GM19455 (cell line): ENCODE data around the gene DOK4.
A peak's percentile ranks its signal among the peaks of the same experiment; 100 is the strongest.
"Not testable (repeated sequence)": the region's sequence is repeated elsewhere in the genome, so short reads cannot be mapped to it uniquely, and the experiment has no call there.

ENCODE experiments used
- ATAC-seq: cut with Tn5 transposase; IDR thresholded peaks from one replicate; pipeline ENCODE4 v1.9.1; 2021; ENCODE audit not compliant: unreplicated experiment

DOK4 gene

DNA sequence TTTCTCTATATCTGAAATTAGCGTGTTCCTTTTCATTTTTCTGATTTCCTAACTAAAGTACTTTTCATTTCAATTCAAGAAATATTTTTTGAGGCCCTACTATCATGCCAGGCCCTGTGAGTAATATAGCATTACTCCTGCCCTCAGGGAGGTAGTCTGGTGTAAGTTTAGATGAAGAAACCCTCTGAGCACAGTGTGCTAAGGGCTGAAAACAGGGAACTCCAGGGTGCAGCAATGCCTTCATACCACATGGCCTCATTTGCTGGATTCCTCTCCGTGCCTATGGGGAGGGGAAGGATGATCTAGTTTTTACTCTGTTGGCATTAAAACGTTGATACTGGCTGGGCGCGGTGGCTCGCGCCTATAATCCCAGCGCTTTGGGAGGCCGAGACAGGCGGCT, 34.3 kb downstream of the DOK4 start:
- no peak for ATAC-seq

DNA sequence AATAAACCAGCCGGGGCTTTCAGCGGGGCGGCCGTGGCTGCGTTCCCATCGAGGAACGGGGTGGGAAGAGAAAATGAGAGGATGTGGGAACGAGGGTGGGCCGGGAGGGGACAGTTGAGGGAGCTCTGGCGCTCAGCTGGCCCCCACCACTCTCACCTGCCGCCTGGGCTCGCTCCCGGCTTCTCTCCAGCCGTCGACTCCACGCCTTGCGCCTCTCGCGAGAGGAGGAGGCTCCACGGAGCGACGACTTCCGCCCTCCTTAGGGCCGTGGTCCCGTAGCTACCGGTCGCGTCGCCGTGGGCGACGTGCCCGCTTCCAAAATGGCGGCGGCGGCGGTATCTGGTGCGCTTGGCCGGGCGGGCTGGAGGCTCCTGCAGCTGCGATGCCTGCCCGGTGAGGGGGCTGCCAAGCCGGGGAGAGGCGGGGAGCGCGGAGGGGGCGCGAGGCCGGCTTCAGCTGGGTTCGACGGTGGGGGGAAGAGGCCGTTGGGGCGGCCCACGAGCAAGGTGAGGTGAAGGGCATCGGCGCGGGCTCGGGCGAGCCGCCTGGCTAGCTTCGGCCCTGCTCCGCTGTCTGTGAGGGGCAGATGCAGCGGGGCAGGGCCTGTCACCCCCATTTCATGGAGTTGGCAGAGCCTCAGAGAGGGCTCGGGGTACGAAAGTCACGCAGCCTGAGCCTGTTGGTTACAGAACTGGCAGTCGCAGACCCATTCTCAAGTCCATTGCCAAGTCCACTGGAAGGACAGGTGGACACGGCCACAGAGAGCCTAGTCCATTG, 38.9 kb downstream of the DOK4 start, which contains the start of the genes CIAPIN1 and COQ9:
Gene CIAPIN1, minus strand, starts transcription at position 200 of the 777 bp plus-strand sequence. CDS start 6,457 bp downstream, outside the sequence.
Gene COQ9, plus strand, starts transcription at position 294 of the 777 bp plus-strand sequence. Its CDS starts 27 bp downstream, at position 321.
- peak; percentile 95 for ATAC-seq

DNA sequence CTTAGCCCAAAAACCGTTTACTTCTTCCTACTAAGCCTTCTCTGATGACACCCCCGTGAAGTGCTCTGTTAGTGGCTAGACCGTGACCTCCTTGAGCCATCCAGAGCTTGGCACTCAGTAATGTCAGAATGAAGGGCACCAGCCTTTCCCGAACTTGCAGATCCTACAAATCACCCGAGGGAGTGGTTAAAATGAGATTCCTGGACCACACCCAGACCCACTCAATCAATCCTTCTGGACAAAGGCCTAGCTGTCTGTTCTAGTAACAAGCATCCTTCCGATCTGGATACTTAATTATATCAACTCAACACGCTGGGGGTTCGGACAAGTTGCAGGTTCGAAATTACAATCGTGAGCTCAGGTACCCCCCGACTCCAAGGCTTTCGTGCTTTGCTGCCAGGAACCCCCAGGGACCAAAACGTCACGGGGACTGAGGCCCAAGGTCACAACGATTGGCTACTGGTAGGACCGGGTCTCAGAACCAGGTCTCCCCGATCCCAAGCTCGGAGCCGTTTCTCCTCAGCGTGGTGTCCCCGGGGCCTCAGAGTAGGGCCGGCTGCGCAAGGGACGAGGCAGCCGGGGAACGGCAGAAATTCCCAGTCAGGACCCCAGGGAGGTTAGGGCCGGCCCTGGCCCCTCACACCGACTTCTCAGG, 39.6 kb downstream of the DOK4 start:
- ATAC-seq: peak; percentile 42

DNA sequence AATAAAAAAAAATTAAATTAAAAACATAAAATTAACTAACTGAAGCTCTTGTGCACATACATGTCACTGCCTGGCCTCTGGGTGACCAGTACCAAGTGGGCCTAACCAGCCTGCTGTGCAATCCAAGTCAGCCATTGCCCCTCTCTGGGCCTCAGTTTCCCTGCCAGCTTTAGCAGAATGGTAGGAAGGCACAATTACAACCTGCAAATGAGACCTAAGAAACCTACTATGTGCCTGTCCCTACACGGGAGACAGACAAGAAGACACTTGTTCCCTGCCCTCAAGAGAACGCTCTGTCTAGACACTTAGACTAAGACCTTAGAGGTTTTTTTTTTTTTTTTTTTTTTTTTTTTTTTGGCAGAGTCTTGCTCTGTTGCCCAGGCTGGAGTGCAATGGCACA, 40.8 kb downstream of the DOK4 start:
- ATAC-seq: no peak

DNA sequence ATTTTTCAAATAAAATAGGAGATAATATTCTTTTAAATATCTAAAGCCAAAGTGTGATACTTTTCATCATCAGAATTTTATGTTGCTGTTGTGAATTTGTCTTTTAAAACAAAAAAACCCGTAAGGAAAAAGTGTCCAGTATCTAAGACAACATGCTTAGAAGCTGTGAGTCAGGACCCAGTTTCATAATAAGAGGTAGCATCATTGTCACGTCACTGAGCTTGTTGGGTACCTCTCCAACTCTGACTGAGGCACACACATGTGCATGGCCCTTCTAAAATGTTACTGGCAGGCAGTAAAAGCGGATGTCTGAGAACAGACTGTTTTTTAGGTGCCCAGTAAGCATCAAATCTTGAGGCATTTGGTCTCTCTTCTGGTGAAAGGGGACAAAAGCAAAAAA, 41.6 kb downstream of the DOK4 start:
- ATAC-seq: no peak

DNA sequence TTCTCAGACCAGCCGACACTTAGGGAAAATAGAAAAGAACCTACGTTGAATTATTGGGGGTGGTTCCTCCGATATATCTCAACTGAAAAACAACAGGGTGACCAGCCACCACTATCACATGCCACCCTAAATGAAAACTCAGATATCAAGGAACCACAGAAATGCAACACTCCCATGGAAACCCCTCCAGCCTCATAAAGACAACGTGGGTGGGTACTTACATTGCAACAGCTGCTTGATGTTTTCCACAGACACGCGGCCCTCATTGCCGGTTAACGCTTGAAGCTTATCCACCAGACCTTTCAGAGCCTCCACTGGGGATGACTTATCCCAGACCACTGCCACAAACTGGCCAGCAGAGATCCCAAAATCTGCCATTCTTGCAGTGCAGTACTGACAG, 45.7 kb downstream of the DOK4 start:
- not testable (repeated sequence) for ATAC-seq

DNA sequence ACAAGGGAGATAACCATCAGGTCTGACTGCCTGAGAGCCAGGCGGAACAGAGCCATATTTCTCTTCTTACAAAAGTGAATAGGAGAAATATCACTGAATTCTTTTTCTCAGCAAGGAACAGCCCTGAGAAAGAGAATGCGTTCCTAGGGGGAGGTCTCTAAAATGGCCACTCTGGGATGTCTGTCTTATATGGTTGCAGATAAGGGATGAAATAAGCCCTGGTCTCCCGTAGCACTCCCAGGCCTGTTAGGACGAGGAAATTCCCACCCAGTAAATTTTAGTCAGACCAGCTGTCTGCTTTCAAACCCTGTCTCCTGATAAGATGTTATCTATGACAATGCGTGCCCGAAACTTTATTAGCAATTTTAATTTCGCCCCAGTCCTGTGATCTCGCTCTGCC, 46.3 kb downstream of the DOK4 start:
- ATAC-seq: not testable (repeated sequence)

DNA sequence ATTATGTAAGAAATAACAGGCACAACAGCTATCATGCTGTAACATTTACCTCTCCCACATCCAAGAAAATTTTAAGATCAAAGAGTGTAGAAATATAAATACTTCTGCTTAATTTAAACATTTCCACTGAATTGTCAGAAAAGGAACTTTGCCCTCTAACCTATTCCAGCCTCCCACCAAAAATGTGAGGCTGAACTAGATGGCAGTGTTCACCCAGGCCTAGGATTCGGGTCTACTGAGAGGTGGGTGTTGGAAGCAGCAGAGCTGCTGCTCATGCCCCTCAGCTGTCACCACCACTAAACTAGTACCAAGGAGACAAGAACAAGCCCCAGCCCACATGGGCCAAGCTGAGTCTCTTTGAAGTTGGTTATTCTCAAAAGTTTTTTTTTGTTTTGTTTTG, 50.5 kb downstream of the DOK4 start:
- no peak for ATAC-seq

DNA sequence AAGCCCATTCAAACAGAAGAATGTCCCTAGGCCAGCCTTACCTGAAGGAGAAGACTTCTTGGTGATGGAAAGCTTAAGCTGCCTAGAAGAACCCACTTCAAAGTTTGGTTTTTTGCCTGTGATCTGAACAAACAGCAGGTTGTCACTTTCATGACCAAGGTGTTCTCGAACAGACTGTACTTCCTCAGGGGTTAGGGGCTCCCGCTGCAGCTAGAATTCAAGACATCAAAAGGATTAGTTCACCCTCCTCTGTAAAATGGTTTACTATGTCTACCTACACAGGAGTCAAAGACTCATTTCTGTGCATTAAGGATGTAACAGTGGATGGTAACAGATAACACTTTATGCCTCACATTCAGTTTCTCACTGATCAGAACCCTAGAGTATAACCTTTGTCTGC, 52.3 kb downstream of the DOK4 start:
- ATAC-seq: no peak

DNA sequence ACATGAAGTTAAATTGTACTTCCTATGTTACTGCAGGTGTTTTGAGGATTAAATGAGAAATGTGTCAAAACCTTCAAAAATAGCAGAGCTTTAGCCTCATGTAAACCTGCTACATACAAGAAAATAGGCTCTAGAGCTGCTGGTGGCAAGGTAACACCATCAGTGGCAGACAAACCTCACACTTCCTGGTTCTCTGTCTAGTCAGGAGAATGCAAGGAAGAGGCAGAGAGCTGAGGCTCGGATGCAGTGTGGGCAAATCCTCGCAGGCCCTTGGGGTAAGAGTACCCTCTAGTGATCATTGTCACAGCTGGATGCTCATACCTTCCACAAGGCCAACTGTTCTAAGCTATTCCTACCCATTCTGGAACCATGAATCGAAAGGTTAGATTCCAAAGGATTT, 53.3 kb downstream of the DOK4 start:
- no peak for ATAC-seq

DNA sequence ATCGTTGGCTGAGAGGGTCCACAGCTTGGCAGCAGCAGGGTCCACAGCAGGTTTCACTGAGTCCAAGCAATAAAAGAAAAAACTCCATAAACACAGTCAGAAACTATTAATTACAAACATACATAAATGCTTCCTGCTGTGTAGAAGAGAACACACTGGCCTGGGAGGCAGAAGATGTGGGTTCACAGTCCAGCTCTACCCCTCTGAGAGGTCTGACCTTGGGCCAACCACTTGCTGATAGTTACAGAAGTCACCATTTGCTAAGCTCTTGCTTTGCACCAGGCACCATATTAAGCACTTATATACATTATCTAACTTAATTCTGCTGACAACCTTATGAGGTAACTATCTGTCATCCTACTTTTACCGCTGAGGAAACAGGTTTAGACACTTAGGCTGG, 53.8 kb downstream of the DOK4 start:
- no peak for ATAC-seq

DNA sequence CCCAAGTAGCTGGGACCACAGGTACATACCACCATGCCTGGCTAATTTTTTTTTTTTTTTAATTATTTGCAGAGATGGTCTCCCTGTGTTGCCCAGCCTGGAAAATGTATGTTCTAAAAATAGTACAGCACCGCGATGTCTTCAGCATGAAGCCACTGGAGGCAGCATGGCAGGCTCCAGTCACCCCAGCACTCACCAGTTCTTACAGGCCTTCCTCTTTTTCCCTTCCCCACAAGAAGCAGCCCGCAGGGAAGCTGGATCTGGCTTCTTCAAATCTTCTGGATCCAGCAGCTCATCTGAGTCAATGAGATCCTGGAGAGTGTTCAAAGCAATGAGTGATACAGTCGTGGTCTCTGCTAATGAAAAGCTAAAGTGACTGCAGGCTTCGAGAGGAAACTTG, 55.3 kb downstream of the DOK4 start:
- no peak for ATAC-seq

DNA sequence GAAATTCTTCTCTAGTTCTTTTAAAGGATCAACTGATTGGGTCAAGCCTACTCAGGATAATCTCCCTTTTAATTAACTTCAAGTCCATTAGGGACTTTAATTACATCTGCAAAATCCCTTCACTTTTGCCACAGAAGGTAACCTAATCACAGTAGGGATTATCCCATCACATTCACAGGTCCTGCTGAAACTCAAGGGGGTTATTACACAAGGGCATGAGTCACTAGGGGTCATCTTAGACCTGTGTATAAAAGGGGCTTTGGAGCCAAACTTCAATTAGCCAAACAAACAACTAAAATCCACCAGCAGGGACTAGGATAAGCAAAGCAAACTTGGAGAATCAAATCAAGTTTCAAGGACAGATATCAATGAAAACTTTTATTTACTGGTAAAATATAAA, 58.5 kb downstream of the DOK4 start:
- ATAC-seq: no peak

DNA sequence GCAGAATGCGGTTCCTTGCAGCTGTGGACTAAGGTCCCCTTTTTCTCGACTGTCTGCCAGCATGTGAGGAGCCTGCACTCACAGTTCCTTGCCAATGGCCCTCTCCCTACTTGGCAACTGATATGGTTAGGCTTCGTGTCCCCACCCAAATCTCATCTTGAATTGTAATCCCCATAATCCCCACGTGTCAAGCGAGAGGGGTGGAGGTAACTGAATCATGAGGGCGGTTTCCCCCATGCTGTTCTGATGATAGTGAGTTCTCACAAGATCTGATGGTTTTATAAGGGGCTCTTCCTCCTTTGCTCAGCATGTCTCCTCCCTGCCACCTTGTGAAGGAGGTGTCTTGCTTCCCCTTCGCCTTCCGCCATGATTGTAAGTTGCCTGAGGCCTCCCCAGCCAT, 59.0 kb downstream of the DOK4 start:
- ATAC-seq: no peak

DNA sequence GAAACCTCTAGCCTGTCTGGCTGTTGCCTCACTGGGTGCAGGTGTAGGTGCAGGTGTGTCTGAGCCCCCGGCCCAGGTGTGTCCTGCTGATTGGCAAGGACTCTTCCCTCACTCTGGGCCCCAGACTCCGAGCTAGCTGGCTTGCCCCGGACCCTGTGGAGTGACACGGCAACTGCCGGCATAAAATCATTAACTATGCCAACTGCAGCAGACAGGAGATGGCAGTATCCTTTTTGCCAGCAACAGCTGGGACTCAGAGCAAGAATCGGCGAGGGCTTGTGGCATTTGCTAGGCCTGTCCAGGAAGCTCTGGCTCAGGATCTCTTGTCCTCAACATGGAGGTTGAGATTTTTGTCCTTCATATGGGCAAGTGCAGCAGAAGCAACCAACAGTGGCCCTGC, 59.9 kb downstream of the DOK4 start:
- ATAC-seq: no peak

DNA sequence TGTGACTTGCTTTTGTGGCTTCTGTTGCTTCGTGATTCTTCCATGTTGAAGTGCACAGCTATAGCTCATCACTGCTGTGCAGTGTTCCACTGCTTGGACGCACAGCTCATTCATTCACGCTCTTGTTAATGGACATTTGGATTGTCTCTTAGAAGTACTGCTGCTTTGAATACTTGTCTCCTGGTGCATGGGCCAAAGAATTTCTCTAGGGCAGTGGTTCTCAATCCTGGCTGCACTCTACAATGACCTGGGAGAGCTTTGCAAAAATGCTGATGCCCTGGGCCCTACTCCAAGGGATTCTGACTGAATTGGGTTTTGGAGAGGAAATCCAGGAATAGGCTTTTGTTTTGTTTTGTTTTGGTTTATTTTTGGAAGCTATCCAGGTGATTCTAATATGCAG, 61.7 kb downstream of the DOK4 start:
- ATAC-seq: no peak

DNA sequence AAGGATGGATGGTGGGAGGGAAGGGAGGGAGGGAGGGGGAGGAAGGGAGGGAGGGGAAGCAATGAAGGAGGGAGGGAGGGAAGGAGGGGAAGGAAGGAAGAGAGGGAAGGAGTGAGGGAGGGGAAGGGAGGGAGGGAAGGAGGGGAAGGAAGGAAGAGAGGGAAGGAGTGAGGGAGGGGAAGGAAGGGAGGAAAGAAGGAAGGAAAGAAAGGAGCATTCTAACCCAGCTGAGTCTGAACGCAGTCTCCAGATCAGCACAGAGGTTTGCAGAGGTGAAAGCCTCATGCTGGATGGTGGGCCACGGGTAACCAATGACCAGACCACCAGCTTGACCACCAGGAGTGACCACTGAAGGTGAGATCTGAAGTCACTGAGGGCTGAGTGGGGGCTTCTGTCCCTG, 63.1 kb downstream of the DOK4 start:
- ATAC-seq: no peak

DNA sequence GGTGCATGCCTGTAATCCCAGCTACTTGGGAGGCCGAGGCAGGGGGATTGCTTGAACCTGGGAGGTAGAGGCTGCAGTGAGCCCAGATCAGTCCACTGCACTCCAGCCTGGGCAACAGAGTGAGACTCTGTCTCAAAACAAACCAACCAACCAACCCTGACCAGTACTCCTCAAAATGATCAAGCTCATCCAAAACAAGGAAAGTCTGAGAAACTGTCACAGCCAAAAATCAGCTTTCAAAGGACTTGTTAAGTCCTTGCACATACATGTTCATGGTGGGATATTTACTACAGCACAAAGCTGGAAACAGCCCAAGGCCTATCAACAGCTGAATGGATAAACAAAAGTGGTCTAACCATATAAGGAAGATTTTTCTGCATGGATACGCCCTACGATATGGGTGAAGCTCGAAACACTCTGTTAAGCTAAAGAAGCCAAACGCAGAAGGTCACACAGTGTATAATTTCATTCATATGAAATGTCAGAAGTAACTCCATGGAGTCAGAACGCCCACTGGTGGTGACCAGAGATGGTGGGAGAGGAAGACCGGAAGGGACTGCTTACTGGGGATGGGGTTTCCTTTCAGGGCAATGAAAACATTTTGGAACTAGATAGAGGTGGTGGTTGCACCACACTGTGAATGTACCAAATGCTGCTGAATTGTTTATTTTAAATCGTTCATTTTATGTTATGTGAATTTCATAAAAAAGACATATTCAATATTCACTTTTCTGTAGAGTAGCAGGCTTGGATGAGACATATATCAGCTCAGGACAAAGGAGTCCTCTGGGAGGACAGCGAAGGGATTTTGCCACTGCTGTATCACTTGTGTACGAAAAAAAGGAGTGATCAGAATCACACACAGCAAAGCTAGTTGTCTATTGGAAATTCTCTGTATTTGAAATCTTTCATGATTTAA, 64.0 kb downstream of the DOK4 start:
- no peak for ATAC-seq
